ENCODE data around the gene PCNX3. TPM values are rescaled to one million over a fixed set of nuclear protein-coding genes. Genes with fewer than 3 reads are reported as not detected.
A peak's percentile ranks its signal among the peaks of the same experiment; 100 is the strongest.

The PCNX3 gene
- total RNA-seq, 1 donor from 2014 or later: 57.6 TPM

GRCh38 chr11:65598258-65598699 is 17.3 kb upstream of the PCNX3 start:
- no peak for DNase-seq (ENCODE audit: low spot score)

GRCh38 chr11:65599216-65599954 is 16.2 kb upstream of the PCNX3 start:
- no peak for DNase-seq (ENCODE audit: low spot score)

GRCh38 chr11:65599955-65600246 is 15.7 kb upstream of the PCNX3 start:
- no peak for DNase-seq (ENCODE audit: low spot score)

- no peak for DNase-seq (ENCODE audit: low spot score)
These were observed 11.3 kb upstream of the PCNX3 start for GRCh38 chr11:65604258-65604657.

GRCh38 chr11:65606876-65607613 is 8.5 kb upstream of the PCNX3 start:
- peak; percentile 94 for DNase-seq (ENCODE audit: low spot score)

GRCh38 chr11:65607614-65608426 is 7.8 kb upstream of the PCNX3 start:
- DNase-seq (ENCODE audit: low spot score): no peak

GRCh38 chr11:65609229-65609628 is 6.3 kb upstream of the PCNX3 start:
- no peak for DNase-seq (ENCODE audit: low spot score)

- no peak for DNase-seq (ENCODE audit: low spot score)
These were observed 5.9 kb upstream of the PCNX3 start for GRCh38 chr11:65609665-65610064.

- no peak for DNase-seq (ENCODE audit: low spot score)
These were observed 5.2 kb upstream of the PCNX3 start for GRCh38 chr11:65610404-65610803.

GRCh38 chr11:65611028-65611757 is 4.4 kb upstream of the PCNX3 start:
- DNase-seq (ENCODE audit: low spot score): no peak

- DNase-seq (ENCODE audit: low spot score): no peak
These were observed 3.6 kb upstream of the PCNX3 start for GRCh38 chr11:65611758-65612603.

GRCh38 chr11:65612691-65613090 is 2.9 kb upstream of the PCNX3 start:
- no peak for DNase-seq (ENCODE audit: low spot score)

GRCh38 chr11:65613091-65613928 is 2.3 kb upstream of the PCNX3 start:
- no peak for DNase-seq (ENCODE audit: low spot score)

- no peak for DNase-seq (ENCODE audit: low spot score)
These were observed 486 bp downstream of the PCNX3 start for GRCh38 chr11:65615950-65616574.

- no peak for DNase-seq (ENCODE audit: low spot score)
These were observed 1.0 kb downstream of the PCNX3 start for GRCh38 chr11:65616575-65617001.

- DNase-seq (ENCODE audit: low spot score): no peak
These were observed 1.7 kb downstream of the PCNX3 start for GRCh38 chr11:65617136-65617850.

- DNase-seq (ENCODE audit: low spot score): no peak
These were observed 2.6 kb downstream of the PCNX3 start for GRCh38 chr11:65617990-65618751.

GRCh38 chr11:65618763-65619162 is 3.2 kb downstream of the PCNX3 start:
- no peak for DNase-seq (ENCODE audit: low spot score)
